ENCODE data around the gene RAMAC.

- no peak for TF ChIP-seq CTCF (IDR thresholded peaks at IDR 0.05; ENCODE audit: low read depth, low read length, poor library complexity, severe bottlenecking)
- TF ChIP-seq EZH2phosphoT487 (IDR thresholded peaks at IDR 0.05; ENCODE audit: borderline replicate concordance, low read length) = no peak
Observed at GRCh38 chr15:82985688-82986441, at the start of gene RAMAC.

Data from DOHH2 (cell line).